HUDEP-2 (cell line): Measurements from ENCODE around the gene P2RX4.

Source experiments
- DNase-seq, 76 experiments: peaks; one replicate each; lab custom pipeline; 2025; ENCODE audit not compliant: unreplicated experiment in 76 of 76; lab: John Stamatoyannopoulos, UW

P2RX4 gene, protein sequence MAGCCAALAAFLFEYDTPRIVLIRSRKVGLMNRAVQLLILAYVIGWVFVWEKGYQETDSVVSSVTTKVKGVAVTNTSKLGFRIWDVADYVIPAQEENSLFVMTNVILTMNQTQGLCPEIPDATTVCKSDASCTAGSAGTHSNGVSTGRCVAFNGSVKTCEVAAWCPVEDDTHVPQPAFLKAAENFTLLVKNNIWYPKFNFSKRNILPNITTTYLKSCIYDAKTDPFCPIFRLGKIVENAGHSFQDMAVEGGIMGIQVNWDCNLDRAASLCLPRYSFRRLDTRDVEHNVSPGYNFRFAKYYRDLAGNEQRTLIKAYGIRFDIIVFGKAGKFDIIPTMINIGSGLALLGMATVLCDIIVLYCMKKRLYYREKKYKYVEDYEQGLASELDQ

DNA sequence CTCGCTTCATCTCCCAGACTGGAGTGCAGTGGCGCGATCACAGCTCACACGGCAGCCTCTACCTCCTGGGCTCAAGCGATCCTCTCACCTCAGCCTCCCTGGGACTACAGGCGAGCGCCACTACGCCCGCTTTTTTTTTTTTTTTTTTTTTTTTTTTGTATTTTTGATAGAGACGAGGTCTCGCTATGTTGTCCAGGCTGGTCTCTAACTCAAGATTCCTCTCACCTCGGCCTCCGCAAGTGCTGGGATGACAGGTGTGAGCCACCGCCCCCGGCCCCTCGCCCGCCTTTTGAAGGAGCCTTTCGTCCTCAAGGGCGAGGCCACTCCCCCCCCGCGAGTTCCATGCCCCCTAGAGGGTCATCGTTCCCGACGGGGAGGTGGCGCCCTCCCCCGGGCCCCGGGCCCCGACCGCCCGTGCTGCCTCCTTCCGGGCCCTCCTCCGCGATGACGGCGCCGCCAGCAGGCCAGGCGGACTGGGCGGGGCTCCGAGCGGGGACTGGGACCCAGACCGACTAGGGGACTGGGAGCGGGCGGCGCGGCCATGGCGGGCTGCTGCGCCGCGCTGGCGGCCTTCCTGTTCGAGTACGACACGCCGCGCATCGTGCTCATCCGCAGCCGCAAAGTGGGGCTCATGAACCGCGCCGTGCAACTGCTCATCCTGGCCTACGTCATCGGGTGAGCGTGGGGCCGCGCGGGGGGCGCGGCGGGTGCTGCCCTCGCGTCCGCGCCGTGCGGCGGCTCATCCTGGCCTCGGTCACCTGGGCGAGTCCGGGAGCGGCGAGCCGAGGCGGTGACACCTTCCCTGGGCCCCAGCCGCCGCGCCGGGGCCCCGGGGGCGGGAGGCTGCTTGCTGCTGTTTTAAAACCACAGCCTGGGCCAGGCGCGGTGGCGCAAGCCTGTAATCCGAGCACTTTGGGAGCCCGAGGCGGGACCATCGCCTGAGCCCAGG lies at the start of gene P2RX4:
TSS of gene P2RX4 (plus strand) at position 506 of the 949 bp plus-strand sequence. CDS start at position 542, 36 bp downstream.
- peak in 72 of 76 experiments; percentile 9 to 88 (median 72) for DNase-seq

DNA sequence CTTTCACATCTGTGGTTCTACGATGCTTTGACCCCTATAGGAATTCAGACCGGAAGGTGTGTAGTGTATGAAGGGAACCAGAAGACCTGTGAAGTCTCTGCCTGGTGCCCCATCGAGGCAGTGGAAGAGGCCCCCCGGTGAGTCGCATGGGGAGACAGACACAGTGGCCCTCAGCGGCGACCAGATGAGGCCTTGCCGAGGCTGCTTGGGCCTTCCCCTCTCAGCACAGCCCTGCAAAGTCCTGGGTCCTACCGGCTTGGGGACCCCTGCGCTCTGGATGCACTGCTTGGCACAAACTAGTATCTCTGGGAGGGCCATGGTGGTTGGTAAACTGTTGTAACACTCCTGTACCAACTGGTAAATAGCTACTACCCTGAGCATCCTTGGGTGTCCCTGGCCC lies 47.5 kb upstream of the P2RX4 start:
- no peak for DNase-seq

DNA sequence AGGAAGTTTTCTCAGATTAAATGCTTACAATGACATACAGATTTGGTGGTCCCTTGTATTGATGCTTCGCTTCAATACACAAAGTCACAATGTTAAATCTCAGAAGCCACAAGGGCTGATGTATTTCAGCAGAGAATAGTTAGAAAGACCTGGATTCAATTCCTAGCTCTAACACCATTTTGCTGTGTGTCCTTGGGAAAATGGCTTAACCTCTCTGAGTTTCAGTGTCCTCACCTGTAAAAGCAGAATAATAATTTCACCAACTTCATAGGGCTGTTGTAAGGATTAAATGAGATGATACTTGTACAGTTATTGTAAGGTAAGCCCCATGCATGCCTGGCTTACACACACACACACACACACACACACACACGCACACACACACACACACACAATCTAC lies 46.9 kb upstream of the P2RX4 start:
- no peak for DNase-seq

DNA sequence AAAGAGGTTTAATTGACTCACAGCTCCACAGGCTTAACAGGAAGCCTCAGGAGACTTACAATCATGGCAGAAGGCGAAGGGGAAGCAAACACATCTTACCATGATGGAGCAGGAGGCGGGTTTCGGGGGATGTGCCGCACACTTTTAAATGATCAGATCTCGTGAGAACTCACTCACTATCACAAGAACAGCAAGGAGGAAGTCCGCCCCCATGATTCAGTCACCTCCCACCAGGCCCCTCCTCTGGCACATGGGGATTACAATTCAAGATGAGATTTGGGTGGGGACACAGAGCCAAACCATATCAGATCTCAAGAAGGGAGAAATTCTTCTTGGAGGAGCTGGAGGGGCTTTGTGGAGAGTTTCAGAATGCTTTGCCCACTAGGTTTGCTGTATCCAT lies 45.1 kb upstream of the P2RX4 start:
- DNase-seq, result peak in 3 of 76 experiments; percentile 6 to 8 (median 7)

DNA sequence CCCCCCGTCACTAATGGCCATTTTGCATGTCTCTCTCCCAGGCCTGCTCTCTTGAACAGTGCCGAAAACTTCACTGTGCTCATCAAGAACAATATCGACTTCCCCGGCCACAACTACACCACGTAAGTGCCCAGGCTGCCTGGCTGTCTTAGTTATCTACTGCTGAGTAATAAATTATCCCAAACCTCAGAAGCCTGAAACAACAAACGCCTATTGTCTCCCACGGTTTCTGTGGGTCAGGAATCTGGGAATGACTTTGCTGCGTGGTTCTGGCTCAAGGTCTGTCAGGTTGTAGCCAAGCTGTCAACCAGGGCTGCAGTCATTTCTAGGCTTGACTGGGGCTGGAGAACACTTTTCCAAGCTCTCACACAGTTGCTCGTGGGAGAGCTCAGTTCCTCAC lies 44.6 kb upstream of the P2RX4 start:
- DNase-seq, result no peak

DNA sequence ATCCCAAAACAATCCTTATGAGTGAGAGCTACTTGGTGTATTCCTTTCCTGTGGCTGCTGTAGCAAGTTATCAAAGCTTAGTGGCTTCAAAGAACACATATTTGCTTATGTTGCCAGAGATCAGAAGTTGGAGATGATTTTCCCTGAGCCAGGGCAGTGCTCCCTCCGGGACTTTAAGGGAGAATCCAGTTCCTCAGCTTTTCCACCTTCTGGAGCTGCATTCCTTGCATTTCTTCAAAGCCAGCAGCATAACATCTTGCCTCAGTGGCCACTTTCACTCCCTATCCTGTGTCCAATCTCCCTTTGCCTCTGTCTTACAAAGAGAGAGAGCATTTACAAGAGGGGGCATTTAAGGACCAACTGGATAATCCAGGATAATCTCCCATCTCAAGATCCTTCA lies 43.6 kb upstream of the P2RX4 start:
- no peak for DNase-seq

DNA sequence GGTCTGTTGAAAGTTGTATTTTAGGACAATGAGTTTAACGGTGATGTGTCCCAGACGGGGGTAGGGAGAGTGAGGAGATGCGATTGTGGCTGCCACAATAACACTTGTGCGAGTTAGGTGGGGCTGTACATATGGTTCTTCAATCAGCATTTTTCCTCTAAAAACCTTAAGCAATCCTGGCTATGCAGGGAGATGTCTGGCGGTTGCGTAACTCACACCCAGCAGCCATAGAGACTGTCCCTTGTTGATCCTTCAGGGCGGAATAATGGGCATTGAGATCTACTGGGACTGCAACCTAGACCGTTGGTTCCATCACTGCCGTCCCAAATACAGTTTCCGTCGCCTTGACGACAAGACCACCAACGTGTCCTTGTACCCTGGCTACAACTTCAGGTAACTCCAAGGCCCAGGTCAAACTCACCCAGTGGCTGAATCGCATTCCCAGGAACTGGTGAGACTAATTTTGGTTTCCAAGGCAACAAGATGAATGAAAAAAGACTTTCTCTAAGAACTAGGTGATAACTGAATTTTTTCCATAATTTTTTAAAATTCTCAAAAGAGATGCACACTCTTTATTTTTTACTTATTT lies 42.6 kb upstream of the P2RX4 start:
- DNase-seq, result no peak

DNA sequence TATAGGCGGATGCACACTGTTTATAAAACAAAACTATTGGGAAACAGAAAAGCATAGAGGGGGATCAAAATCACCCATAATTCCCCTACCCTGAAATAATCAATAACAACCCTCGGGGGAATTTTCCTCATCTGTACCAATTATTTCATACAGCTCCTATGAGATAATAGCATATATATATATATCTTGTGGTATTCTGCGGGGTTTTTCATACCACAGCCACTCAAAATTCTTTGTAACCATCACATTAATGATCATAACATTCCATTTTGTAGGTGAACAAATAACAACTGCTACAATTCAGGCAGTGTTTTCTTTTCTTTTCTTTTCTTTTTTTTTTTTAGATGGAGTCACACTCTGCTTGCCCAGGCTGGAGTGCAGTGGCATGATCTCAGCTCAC lies 42.0 kb upstream of the P2RX4 start:
- no peak for DNase-seq

DNA sequence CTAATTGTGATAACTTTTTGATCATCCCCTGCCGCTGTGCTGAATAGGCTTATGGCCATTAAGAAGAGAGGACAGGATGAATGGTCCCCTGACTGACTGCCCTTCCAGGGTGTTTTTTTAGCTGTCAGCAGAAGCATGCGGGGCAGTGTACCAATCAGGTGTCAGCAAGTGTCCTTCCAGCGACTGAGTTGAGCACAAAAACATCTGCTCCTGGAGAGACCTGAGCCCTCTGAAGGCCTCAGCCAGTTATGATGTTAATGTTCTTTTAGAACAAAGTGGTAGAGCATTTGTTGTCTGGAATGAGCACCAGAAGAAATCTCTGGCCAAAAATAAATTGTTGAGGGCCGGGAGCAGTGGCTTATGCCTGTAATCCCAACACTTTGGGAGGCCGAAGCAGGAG lies 39.8 kb upstream of the P2RX4 start:
- DNase-seq, result no peak

DNA sequence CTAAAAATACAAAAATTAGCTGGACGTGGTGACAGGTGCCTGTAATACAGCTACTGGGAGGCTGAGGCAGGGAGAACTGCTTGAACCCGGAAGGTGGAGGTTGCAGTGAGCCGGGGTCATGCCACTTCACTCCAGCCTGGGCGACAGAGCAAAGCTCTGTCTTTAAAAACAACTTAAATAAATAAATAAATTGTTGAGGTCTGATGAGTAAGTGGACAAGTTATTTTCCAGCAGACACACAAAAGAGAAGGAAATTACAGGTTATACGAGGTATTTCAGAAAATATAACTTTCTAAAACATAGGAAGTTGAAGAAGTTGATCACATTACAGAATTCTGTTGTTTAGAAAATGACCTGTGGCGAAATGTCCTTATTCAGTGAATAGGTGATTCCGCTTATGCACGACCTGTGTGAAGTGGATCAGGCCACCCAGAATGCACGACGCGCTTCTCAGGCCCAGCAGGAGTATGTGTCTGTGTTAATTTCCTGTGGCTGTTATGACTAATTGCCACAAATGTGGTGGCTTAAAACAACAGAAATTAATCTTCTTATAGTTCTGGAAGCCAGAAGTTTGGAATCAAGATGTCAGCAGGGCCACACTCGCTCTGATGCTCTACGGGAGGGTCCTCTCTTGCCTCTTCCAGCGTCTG lies 39.2 kb upstream of the P2RX4 start:
- no peak for DNase-seq

DNA sequence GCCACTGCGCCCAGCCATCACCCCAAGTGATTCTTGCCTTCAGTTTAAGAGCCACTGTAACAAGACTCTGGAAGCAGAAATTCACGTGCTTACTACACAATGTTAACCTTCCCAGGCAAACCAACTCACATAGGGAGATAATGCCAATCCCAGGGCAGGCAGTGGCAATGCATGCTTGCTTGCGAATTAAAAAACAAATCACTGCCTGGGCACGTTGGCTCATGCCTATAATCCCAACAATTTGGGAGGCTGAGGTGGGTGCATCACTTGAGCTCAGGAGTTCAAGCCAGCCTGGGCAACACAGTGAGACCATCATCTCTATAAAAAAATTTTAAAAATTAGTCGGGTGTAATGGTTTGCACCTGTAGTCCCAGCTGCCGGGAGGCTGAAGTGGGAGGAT lies 37.8 kb upstream of the P2RX4 start:
- no peak for DNase-seq

DNA sequence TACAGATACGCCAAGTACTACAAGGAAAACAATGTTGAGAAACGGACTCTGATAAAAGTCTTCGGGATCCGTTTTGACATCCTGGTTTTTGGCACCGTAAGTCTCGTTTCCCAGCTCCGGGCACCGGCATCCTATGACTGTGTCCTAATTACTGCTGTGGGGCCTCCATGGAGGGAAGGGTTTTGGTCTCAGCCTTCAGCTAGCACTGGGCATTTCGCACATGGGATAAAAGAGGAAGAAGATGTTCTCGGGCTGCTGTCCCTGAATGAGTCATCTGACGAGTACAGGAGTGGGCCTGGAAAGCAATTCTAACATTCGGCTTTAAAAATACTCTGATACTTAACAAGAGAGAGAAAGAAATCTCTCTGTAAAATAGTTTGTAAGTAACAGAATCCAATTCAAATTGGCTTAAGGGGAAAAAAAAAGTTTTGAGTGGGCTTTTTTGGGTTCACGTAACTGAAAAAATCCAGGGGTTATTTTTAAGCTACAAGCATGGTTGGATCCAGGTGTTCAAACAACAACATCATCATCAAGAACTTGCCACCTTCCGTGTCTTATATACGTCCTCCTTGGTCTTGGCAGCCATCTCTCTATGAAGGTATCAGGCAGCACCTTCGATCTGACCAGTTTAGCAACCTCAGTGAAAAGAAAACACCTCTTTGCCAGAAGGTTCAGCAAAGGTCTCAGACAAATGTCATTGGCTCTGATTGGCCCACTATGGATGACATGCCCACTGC lies 34.4 kb upstream of the P2RX4 start:
- DNase-seq, result peak in 2 of 76 experiments; percentile 9 to 10

DNA sequence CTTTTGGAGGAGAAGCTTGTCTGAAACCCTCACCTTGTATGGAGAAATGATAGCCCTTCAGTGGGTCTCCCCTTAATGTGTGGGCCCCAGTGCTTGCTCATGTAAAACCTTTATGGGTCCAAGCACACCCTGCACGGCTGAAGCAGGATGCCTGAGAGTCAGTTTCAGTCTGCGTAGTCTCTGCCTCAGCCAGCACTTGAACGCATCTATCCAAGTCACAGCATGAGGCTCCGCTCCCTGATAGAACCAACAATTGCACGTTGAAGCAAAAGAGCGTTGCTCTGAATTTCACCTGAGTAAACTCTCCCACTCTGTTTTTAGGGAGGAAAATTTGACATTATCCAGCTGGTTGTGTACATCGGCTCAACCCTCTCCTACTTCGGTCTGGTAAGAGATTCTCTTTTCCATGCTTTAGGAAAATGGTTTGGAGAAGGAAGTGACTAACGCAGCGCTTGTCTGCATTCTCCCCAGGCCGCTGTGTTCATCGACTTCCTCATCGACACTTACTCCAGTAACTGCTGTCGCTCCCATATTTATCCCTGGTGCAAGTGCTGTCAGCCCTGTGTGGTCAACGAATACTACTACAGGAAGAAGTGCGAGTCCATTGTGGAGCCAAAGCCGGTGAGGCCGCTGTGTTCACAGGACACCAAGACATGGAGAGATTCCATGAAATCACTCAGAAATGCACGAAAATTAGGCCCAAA lies 33.0 kb upstream of the P2RX4 start:
- no peak for DNase-seq

DNA sequence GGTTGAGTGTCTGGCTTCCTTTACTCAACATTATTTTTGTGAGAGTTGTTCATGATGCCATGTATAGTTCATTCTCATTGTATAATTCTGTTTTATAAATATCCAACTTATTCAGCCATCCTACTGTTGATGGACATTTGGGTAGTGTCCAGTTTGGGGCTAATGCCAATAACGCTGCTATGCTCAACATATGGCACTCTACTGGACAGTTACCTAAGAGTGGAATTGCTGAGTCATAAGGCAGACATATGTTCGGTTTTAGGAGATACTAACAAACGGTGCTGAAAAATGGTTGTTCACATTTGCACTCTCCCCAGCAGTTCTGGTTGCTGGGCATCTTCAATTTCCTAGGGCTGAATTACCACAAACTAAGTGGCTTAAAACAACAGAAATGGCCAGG lies 28.7 kb upstream of the P2RX4 start:
- DNase-seq, result peak in 1 of 76 experiments; percentile 20

DNA sequence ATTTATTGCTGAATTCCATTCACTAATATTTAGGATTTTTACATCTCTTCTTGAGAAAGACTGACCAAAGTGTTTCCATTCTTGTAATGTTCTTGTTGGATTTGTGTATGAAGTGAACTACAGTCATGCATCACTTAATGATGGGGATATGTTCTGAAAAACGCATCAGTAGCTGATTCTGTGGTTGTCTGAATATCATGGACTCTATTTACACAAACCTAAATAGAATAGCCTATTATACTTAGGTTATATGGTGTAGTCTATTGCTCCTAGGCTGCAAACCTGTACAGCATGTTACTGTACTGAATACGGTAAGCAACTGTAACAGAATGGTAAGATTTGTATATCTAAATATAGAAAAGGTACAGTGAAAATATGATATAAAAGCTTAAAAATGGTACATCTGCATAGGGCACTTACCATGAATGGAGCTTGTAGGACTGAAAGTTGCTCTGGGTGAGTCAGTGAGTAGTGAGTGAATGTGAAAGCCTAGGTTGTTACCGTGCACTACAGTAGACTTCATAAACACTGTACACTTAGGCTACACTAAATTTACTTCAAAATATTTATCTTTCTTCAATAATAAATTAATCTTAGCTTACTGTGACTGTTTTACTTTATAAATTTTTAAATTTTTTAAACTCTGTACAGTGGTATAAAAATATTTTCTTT lies 27.6 kb upstream of the P2RX4 start:
- no peak for DNase-seq

DNA sequence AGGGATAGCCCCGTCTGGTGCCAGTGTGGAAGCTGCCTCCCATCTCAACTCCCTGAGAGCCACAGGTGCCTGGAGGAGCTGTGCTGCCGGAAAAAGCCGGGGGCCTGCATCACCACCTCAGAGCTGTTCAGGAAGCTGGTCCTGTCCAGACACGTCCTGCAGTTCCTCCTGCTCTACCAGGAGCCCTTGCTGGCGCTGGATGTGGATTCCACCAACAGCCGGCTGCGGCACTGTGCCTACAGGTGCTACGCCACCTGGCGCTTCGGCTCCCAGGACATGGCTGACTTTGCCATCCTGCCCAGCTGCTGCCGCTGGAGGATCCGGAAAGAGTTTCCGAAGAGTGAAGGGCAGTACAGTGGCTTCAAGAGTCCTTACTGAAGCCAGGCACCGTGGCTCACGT lies 25.5 kb upstream of the P2RX4 start:
- no peak for DNase-seq

DNA sequence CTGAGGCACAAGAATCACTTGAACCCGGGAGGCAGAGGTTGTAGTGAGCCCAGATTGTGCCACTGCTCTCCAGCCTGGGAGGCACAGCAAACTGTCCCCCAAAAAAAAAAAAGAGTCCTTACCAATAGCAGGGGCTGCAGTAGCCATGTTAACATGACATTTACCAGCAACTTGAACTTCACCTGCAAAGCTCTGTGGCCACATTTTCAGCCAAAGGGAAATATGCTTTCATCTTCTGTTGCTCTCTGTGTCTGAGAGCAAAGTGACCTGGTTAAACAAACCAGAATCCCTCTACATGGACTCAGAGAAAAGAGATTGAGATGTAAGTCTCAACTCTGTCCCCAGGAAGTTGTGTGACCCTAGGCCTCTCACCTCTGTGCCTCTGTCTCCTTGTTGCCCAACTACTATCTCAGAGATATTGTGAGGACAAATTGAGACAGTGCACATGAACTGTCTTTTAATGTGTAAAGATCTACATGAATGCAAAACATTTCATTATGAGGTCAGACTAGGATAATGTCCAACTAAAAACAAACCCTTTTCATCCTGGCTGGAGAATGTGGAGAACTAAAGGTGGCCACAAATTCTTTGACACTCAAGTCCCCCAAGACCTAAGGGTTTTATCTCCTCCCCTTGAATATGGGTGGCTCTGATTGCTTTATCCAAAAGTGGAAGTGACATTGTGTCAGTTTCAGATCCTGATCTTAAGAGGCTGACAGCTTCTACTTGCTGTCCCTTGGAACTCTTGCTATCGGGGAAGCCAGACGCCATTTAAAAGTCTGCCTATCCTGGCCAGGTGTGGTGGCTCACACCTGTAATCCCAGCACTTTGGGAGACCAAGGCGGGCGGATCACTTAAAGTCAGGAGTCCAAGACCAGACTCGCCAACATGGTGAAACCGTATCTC lies 24.7 kb upstream of the P2RX4 start:
- no peak for DNase-seq

DNA sequence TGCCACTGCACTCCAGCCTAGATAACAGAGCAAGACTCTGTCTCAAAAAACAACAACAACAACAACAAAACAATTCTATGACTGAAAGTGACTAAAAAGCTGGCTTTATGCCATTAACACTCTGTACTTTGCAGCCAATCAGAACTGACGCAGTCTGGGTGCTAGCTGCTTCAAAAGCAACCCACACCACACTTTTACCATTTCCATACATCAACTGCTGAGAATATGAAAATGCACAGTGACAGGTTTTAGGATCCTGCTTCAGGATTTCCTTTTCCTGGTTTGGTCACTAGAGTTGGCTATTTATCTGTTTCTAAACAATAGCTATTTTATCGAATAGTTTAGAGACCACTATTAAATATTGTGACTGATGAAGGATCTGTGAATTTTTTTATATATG lies 23.1 kb upstream of the P2RX4 start:
- DNase-seq, result no peak
